ENCODE results near the gene APOA5. TPM values are rescaled to one million over a fixed set of nuclear protein-coding genes. Genes with fewer than 3 reads are reported as not detected.

APOA5 gene
- total and polyA plus RNA-seq, 2 of the 8 experiments (the other 6 are each of a cell fraction or from before 2014, with no cell fraction given), result 0.08 to 0.15 TPM

DNA sequence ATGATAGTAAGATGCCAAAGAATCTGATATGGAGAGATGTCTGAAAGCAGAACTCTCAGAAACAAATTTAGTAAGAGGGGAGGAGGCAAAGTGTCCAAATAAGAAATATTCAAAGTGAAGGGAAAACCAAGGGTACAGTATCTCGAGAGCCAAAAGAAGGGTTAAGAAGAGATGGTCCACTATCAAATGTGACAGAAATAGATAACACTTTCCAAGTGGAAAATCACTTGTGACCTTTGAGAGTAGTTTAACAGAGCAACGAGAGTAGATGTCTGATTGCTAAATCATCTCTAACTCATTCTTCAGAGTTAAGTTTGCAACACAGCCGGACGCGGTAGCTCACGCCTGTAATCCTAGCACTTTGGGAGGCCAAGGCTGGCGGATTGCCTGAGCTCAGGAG, 14.6 kb downstream of the APOA5 start:
- no peak overlapping the region for H2AFZ ChIP-seq (ENCODE audit: low read length)
- no peak overlapping the region for H3K4me3 ChIP-seq (ENCODE audit: extremely low read depth in 1 of 4, insufficient read depth in 2 of 4, low read depth in 3 of 4, low read length in 4 of 4)
- H2BK120ac ChIP-seq (replicated peaks; ENCODE audit: low read depth, low read length), result no peak overlapping the region
- H3K4me2 ChIP-seq (ENCODE audit: insufficient read depth in 1 of 2, low read depth in 2 of 2, low read length in 2 of 2), result no peak overlapping the region
- H2AK5ac ChIP-seq (ENCODE audit: low read depth, low read length), result no peak overlapping the region
- no peak overlapping the region for H4K5ac ChIP-seq (ENCODE audit: insufficient read length, low read depth, low read length)
- no peak overlapping the region for H2BK15ac ChIP-seq (ENCODE audit: low read length)
- no peak overlapping the region for H4K8ac ChIP-seq (ENCODE audit: extremely low read depth, insufficient read depth, low read length)
- H3K56ac ChIP-seq (replicated peaks; ENCODE audit: insufficient read length, low read depth, low read length), result no peak overlapping the region
- POLR2A ChIA-PET (ENCODE audit: partially characterized antibody), result interaction anchor here (2.6 kb wide), 1 partner anchor 13 kb away, joined by 7 read pairs; no protein-coding TSS in a partner anchor
- no peak for TF ChIP-seq SIRT6 (IDR thresholded peaks at IDR 0.05; ENCODE audit: low read length)
- TF ChIP-seq BACH1 (IDR thresholded peaks at IDR 0.05; ENCODE audit: low read length), result no peak
- H3K9me3 ChIP-seq (ENCODE audit: insufficient read depth in 2 of 2, low read depth in 1 of 2, low read length in 1 of 2), result no peaks in the 10 kb centered on the region
- 94% methylated on average over 7 of the region's 7 CpGs; no CpG with 5 or more reads in 1 of the 2 experiments for WGBS, 2 experiments (ENCODE audit: extremely low coverage in 1 of 2, insufficient coverage in 1 of 2, insufficient read length in 1 of 2, insufficient replicate concordance in 2 of 2, low coverage in 1 of 2, low lambda C conversion rate in 2 of 2, missing lambda C conversion rate in 1 of 2)
- CTCF ChIA-PET (ENCODE audit: partially characterized antibody), result interaction anchor here (1.1 to 1.7 kb wide), 2 partner anchors 20 to 46 kb away, joined by 3 to 5 read pairs; partner anchors contain the start of gene APOA4
- H3K23me2 ChIP-seq (ENCODE audit: low read depth, low read length), result peaks cover 4% of the 10 kb centered on the region
- H3K4me1 ChIP-seq (replicated peaks in 1 of 4; ENCODE audit: control insufficient read depth in 3 of 4, insufficient read depth in 4 of 4, low read length in 3 of 4), result no peaks in the 10 kb centered on the region
- H4K91ac ChIP-seq (replicated peaks; ENCODE audit: insufficient read length, low read length), result no peak overlapping the region
- FAIRE-seq (no peak), DNase-seq (ENCODE audit: low read depth in 1 of 2, low spot score in 2 of 2) (no peak)
- no peak overlapping the region for H3K4ac ChIP-seq (replicated peaks; ENCODE audit: insufficient read length, low read depth, low read length)
- H3K23ac ChIP-seq (ENCODE audit: insufficient read length), result no peak overlapping the region
- no peak overlapping the region for H3K14ac ChIP-seq (ENCODE audit: insufficient read length)
- H3K79me1 ChIP-seq (ENCODE audit: low read depth, low read length), result no peaks in the 10 kb centered on the region
- no peak overlapping the region for H2BK20ac ChIP-seq (ENCODE audit: low read length)
- H4K20me1 ChIP-seq (replicated peaks in 1 of 2; ENCODE audit: control insufficient read depth in 1 of 2, insufficient read depth in 2 of 2, low read length in 2 of 2), result peaks cover 2% of the 10 kb centered on the region in 2 experiments
- peaks cover 3% of the 10 kb centered on the region in 2 experiments; a peak in 3 of 4 replicates for H3K79me2 ChIP-seq (ENCODE audit: control insufficient read depth in 1 of 2, insufficient read depth in 2 of 2, low read length in 2 of 2)
- H3K9ac ChIP-seq (replicated peaks in 1 of 4; ENCODE audit: extremely low read depth in 1 of 4, low read depth in 3 of 4, low read length in 3 of 4), result no peak overlapping the region
- no peaks in the 10 kb centered on the region for H3K27me3 ChIP-seq (replicated peaks in 1 of 4; ENCODE audit: control insufficient read depth in 3 of 4, extremely low read depth in 1 of 4, insufficient read depth in 3 of 4, low read length in 3 of 4)
- no peak overlapping the region for H3K27ac ChIP-seq (ENCODE audit: low read depth, low read length)
- no peak overlapping the region for H2BK5ac ChIP-seq (ENCODE audit: low read depth, low read length)
- no peak overlapping the region for H3K18ac ChIP-seq (ENCODE audit: extremely low read depth, low read length)
- peaks cover 19 to 51% (median 32%) of the 10 kb centered on the region in 4 experiments for H3K36me3 ChIP-seq (ENCODE audit: control insufficient read depth in 2 of 4, insufficient read depth in 4 of 4, low read length in 3 of 4)
- no peak overlapping the region for H2BK12ac ChIP-seq (ENCODE audit: low read depth, low read length)

Data from H1 (cell line).